ENCODE measurements around the gene TBCE. TPM values are rescaled to one million over a fixed set of nuclear protein-coding genes. Genes with fewer than 3 reads are reported as not detected.

The TBCE gene
- 53.9 TPM for total RNA-seq (ENCODE audit: insufficient read depth, low replicate concordance)

GRCh38 chr1:235367000-235367908 lies at the start of gene TBCE:
Gene TBCE, plus strand, starts transcription at chr1:235367427. Its CDS starts 12,623 bp downstream, at chr1:235380050.
- peak; percentile 99 for DNase-seq (ENCODE audit: low spot score)

DNA sequence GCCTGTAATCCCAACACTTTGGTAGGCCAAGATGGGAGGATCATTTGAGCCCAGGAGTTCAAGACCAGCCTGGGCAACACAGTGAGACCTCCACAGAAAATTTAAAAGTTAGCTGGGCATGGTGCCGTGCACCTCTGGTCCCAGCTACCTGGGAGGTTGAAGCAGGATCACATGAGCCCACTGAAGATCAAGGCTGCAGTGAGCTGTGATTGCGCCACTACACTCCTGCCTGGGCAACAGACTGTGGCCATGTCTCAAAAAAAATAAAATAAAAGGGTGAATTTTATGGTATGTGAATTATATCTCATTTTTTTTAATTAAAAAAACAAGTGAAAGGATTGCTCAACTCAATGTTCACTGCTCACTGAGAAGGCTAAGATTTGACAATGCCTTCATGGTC lies 48.0 kb upstream of the TBCE start:
- no peak for DNase-seq (ENCODE audit: low spot score)

- DNase-seq (ENCODE audit: low spot score) = no peak
These were observed 46.6 kb upstream of the TBCE start for GRCh38 chr1:235320521-235321179.

- DNase-seq (ENCODE audit: low spot score) = no peak
These were observed 42.9 kb upstream of the TBCE start for GRCh38 chr1:235324296-235324695.

DNA sequence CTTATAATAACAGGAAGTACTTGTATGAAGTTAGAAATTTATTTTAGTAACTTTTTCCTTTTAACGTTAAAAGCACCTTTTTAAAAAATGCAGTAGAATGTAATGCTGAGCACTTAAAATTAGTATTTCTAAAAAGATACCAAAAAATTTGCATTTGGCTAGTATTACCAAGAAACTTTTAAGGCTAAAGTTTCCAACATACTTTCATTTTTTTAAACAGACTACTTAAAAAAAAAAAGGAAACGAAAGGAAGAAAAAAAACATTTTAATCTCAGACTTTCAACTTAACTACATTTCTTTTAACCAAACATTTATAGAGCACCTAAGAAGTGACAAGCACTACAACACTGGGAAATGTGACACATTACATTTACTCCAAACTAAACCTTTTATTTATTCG lies 42.1 kb upstream of the TBCE start:
- no peak for DNase-seq (ENCODE audit: low spot score)

DNA sequence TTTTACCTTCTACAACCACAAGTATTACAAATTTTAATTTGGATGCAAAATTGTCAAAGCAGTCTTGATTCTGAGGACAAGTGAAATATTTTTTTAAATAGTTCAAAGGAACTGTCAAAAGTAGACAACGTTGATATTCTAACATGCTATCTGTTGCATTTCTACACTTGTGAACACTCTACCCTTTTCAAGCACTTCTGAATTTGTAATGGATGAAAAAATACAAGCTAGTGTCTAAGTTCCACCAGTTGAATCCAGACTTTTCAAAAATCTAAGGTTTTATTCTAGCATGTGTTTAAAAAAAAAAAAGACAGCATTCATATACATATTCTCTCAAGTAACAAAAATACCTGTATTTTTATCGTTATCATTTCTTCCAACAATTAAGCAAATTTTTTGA lies 41.4 kb upstream of the TBCE start:
- no peak for DNase-seq (ENCODE audit: low spot score)

DNA sequence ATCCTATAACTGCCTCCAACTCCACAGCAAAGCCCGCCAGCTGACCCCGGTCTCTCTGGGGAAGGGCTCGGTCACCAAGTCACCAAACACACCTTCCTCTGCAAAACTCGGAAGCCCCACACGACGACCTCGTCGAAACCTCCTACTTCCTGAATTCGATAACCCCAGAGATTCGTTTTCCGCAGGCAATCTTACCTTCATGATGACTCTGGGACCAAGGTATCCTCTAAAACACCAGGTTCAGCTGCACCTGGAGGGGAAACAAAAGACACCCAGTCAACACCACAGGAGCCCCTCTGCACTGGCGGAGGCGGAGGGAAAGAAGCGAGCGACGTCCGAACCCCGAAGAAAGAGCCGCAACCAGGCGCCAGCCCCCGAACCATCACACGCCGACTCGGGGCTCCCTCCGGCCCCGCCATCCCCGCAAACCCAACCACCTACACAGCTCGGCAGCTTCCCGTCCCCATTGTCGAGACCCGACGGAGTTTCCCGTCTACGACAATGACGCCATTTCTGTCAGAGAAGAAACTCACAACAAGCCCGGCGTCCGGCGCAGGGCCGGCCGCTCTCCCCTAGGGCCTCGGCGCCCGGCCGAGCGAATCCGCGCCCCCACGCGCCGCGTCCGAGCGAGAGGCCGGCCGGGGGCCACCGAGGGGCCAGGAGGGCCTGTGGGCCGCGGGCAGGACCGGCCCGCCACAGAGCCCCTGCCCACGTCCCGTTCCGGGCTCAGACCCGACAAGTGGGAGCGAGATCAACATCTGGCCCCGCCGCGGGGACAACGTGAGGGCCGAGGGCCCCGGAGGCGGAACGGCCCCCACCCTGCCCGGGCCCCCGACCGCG lies 40.3 kb upstream of the TBCE start:
- DNase-seq (ENCODE audit: low spot score) = peak; percentile 43

DNA sequence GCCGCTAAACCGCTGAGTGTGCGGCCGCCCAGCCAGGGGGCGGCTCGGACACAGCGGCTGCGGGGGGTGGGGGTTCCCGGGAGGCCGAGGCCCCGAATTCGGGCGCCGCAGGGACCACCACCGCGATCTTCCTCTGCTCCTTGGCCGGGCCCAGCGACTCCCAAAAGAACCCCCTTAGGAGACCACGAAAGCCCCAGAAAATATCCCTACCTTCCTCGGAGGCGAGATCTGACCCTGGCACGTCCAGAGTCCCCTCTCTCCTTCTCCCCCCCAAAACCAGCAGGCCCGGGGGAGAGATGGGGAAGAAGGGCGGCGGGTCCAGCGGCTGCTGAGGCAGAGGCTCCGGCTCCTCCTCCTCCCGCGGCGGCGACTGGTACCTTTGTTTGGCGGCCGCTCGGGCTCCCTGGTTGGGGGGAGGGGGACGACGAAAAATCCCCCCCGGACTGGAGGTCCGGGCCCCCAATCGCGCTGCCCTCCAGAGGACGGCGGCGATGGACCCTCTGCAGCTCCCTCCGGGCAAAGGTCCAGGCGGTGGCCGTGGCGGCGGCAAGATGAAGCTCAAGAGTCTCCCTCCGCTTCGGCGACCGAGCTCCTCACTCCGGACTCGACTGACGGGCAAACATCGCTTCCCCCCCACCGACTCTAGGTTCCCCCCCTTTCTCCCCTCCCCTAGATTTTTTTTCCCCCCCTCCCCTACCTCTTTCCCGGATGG lies 39.5 kb upstream of the TBCE start, which contains the start of gene ARID4B:
Gene ARID4B (minus strand): TSS at position 621 of the 712 bp plus-strand sequence. CDS start 1,260 bp downstream, outside the sequence.
- no peak for DNase-seq (ENCODE audit: low spot score)

DNA sequence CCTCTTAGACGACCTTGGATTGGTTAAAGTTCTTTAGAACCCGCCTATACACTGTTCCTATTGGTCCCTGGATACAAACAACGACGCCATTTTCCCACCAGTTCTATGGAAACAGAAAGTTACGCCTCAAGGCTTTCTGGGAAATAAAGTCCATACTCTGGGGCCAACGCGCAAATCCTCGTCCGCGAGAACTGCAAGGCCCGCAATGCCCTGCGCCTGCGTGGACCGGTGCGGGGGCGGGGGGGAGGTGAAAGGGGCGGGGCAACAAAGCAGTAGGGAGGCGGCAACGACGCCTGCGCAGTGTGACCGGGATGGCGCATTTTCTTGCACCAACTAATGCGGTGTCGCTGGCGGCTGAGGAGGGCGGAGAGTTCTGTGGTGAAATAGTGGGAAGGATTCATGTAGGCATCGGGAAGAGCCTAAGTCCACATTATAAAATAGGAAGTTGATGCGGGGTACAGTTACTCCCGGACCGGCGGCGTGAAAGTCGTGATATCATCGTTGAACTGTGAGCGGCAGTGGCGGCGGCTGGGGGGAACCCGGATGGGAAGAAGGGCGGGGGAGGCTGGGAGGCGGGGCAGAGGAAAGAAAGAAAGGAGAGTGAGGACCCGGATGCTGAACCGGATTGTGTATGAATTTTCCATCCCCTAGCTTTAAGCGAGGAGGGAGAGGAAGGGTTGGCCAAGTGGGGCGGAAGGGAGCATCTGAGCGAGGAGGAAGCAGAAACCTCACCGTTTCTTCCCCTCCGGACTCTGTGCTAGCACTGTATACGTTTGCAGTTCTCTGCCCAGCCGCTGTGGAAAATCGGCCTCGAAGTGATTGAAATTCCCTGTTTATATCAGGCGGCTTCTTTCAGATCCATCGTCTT lies 38.7 kb upstream of the TBCE start, which contains the start of gene GGPS1:
Gene GGPS1 (plus strand): TSS at position 300 of the 868 bp plus-strand sequence. CDS start 6,695 bp downstream, outside the sequence.
- DNase-seq (ENCODE audit: low spot score) = peak; percentile 100

DNA sequence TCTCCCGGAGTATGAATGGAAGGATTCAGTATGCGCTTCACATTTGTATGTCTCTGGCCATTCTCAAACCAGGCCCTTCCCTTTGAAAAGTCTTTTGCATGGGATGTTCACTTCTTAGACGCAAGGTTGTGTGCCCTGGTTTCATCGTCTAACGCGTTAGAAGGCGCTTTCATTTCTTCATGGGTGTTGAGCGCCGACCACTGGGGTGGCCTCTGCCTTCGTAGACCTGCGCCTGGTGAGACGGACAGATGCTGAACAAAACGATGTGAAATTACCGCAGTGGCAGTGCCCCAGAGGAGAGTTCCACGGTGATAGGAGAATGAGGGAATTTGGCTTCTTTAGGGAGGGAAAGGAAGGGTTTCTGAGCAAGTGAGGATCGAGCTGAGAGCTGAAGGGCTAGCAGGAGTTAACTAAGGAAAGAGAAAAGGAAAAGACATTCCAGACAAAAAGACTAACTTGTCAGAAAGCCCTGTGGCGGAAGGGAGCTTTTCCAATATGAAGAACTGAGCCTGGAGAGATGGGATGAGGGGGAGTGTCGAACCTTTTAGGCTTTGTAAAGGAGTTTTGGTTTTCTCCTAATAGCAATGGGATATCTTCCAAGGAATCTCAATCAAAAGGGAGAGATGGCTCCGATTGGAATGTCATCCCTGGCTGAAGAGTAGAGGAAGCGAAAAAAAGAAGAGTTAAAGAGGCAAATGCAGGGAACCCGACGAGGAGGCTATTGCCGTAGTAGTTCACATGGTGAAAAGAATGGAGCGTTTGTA lies 37.9 kb upstream of the TBCE start:
- DNase-seq (ENCODE audit: low spot score) = no peak

GRCh38 chr1:235330918-235331285 lies 36.3 kb upstream of the TBCE start:
- no peak for DNase-seq (ENCODE audit: low spot score)

GRCh38 chr1:235331401-235331800 lies 35.8 kb upstream of the TBCE start:
- no peak for DNase-seq (ENCODE audit: low spot score)

- DNase-seq (ENCODE audit: low spot score) = no peak
These were observed 30.3 kb upstream of the TBCE start for GRCh38 chr1:235336903-235337302.

GRCh38 chr1:235339746-235340145 lies 27.5 kb upstream of the TBCE start:
- no peak for DNase-seq (ENCODE audit: low spot score)

DNA sequence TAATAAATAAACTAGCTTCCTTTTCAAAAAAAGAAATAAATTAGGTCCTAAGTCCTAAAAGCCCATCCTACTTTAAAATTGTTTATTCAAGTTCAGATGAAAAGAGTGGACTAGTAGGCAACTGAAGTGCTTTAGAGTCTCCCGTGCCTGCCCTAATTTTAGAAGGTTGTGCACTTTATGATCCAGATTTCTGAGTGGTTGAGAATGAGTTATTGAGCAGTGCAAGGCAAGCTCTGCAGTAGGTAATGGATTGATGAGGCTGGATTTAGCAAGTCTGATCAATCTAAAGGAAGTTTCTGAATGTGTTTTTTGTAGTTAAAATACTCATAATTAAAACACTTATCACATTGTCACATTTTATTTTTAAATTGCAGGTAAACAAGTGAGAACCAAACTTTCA lies 25.9 kb upstream of the TBCE start:
- no peak for DNase-seq (ENCODE audit: low spot score)

DNA sequence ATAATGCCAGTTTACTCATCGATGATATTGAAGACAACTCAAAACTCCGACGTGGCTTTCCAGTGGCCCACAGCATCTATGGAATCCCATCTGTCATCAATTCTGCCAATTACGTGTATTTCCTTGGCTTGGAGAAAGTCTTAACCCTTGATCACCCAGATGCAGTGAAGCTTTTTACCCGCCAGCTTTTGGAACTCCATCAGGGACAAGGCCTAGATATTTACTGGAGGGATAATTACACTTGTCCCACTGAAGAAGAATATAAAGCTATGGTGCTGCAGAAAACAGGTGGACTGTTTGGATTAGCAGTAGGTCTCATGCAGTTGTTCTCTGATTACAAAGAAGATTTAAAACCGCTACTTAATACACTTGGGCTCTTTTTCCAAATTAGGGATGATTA lies 25.2 kb upstream of the TBCE start:
- no peak for DNase-seq (ENCODE audit: low spot score)

GRCh38 chr1:235342471-235342870 lies 24.8 kb upstream of the TBCE start:
- no peak for DNase-seq (ENCODE audit: low spot score)

- DNase-seq (ENCODE audit: low spot score) = no peak
These were observed 23.5 kb upstream of the TBCE start for GRCh38 chr1:235343726-235344125.

GRCh38 chr1:235351441-235351840 lies 15.8 kb upstream of the TBCE start:
- DNase-seq (ENCODE audit: low spot score) = no peak

Data from umbilical cord (tissue), 2 donors.